ENCODE data around the gene USP19.
A peak's percentile ranks its signal among the peaks of the same experiment; 100 is the strongest.

The USP19 gene

DNA sequence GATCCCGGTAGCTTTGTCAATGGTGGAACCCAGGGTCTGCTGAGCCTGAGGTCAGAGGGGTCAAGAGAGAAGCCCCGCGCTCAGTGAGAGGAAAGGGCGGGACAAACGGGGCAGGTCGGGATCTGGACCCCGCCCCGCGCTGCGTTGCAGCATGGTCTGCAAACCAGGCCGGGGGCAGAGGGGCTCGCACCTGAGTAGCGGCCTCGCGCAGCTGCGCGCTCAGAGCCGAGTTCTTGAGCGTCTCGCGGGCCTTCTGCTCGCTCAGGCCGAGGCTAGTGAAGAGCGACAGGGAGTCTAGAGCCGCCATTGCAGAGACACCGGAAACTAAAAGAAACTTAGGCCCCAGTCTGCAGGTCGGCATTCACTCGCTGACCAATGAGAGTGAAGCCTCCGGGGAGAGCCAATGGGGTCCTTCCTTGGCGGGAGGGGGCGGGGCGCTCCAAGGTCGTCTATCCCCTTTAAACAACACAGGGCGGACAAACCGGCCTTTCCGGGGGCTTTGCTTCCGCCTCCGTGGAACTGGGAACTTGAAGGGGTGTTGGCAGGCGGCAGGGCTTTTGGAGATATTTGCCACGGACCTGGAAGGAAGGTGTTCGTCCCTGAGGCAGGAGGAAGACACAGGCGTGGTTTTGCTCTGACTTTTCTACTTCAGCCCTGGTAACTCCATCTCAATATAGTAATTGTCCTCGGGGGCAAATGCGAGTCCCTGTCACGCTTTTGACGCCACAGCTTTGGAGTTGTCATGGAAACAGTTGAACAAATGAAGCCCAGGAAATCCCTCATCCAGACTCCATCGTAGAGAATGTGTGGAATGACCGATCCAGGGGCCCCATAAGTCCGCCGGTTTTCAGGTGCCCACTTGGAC is 16.0 kb downstream of the USP19 start, which contains the start of gene QARS1:
QARS1 (minus strand) TSS at position 331 of the 865 bp plus-strand sequence; CDS start at position 307, 24 bp downstream.
- DNase-seq (ENCODE audit: low read depth), result peak; percentile 71

DNA sequence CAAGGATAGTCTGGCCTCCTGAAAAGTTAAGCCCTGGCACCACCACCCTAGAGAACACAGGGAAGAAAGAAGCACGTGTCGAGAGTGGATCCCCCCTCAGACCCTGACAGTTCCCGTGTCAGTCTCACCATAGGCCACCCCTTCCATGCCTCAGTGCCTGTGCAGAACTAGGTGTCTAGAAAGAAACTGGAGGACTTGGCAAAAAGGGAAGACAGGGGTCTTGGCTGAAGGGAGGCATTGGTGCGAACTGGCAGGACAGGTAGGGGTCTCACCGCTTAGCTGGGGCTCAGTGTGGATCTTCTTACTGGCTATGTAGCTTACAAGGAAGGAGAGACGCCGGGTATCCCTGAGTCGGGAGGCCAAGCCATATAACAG is 16.6 kb downstream of the USP19 start:
- no peak for DNase-seq (ENCODE audit: low read depth)

DNA sequence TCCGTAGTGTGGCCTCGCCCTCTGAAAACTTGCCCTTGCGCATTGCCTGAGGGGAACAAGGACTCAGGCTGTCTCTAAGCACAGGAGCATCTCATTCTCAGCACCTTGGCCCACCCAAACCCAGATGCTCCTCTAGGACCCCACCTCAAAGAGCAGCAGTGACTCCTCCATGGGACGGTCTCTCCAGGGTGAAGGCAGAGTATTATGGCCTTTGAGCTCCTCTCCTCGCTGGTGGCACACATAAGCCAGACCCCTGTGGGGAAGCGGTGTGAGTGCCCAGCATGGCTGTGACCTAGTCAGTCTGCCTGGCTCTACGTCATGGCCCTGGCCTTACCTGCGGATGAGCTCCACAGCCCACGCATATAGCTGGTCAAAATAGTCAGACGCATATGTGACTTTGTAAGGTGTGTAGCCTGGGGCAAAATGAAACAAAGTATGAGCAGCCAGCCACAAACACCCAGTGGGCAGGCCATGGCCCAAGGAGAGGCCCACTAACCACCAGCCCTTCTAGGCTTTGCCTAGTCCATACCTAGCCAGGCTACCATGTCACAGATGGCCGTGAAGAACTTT is 20.5 kb downstream of the USP19 start:
- no peak for DNase-seq (ENCODE audit: low read depth)

DNA sequence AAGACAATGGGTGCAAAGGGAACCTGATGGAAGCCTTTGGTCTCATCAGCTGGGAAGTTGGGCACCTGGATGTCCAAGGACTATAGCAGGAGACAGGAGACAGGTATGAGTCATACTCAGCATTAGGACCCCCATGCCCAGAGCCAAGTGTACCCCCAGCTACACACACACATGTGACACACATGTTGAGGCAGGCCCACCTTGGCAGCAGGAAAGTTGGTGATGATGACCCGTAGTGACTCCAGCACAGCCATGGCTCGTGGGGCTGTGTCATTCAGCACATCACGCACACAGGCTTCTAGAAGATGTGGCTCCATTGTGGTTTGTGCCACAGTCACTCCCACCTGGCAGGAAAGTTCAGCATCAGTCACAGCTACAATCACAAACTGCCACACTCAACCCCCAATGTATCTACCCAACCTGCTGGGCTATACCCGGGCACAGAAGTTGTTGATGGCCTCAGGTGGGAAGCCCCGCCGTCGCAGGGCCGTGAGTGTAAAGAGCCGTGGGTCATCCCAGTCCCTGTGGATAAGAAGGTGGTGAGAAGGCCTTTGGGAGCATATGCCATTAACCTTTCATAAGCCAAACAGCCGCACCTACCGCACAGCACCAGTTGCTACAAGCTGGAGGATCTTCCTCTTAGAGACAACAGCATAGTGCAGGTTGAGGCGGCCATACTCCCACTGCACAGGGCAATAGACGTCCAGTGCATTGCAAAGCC is 21.6 kb downstream of the USP19 start:
- DNase-seq (ENCODE audit: low read depth), result no peak

DNA sequence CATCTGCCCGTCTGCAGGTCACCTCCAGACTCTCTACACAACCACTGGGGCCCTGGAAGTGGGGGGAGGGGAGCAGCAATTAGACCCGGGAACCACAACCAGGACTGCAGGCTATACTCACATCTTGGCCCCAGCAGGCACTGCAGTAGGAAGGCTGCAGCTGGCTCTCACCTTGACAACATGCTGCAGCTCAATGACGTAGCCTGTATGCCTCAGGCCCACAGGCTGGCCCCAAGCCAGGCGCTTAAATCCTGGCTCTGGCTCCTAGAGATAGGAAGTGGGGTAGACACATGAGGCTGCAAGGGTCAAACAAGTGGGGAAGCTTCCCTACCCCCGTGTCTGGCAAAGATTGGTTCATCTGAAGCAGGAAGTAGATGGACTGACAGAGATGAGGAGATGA is 22.2 kb downstream of the USP19 start:
- no peak for DNase-seq (ENCODE audit: low read depth)

DNA sequence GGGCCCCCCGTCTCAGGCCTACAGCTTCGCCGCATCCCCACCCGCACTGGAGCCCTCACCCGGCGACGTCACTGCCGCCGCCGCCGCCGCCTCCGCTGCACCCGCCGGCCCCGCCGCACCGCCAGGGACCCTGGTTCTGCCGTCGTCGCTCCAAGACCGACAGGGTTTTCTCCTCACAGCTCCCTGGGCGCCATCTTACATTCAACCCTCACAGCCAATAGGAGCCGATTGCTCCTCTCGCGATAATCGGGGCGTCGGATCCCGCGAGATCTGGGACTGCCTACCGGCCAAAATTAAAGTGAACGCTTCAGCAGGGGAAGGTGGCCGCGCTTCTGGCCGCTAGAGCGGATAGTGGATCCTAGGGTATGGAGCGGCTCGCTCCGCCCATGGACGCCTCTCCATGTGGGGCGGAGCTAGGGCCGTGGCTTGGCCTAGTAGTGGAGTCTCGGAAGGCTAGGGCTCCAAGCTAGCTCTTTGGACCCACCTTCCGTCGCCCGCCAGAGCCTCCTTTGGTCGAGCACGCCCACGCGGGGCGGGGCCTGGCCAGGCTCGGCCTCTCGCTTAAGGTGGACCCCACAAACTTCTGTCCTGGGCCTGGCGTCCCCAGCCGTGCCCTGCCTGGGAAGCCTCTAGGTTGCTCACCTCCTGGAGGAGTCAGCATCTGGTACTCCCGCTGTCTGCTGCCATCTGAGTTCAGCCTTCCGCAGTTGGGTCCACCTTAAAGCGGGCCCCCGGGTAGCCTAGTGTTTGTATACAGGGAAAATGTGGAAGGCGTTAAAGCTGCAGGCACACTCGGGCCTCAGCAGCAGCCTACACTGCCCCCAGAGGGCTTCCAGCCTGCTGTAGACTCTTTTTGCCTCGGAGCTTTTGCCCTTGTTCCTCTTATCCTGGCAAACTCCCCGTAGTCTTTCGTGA is 26.5 kb downstream of the USP19 start, which contains the start of gene QRICH1:
QRICH1 (minus strand) TSS at position 219 of the 915 bp plus-strand sequence. CDS start 17,054 bp downstream, outside the sequence.
- DNase-seq (ENCODE audit: low read depth), result peak; percentile 90

DNA sequence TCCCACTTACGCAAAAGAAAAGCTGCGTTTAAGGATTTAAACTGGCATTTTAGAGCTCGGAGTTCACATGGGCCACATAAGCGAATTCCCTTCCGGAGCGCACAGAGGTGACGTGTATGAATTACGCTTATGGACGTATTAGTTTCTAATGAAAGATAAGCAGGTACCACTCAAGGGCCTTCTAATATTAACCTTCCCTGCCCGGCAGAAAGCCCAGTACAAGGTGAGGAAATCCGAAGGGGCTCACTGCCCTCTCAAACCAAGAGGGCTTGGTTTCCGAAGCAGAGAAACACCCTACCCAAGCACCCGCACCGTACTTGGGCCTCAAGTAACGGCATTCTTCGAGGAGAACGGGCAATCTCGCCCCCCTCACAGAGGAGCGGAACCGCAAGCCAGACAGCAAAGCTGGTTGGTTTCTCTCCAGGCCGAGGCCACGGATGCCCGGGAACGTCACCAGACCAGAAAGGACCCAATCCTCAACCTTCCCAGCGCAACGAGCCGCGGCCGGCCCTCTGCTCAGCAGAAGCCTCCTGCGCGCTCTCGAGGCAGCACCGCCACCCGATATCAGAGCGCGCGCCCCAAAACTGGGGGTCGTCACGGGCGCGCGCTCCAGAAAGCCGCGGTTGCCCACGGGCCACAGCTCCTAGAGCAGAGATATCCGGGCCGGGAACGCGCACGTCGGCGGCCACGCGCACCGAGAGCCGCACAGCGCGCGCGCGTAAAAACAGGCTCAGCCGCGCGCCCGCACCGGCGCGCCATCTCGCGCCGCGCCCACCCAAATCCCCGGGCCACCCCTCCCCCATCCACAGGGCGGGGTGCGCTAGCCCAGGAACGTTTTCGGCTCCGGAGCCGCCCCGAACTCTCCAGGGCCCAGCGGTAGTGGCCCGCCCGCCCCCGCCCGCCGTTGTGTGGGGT is 27.4 kb downstream of the USP19 start:
- DNase-seq (ENCODE audit: low read depth), result peak; percentile 74

DNA sequence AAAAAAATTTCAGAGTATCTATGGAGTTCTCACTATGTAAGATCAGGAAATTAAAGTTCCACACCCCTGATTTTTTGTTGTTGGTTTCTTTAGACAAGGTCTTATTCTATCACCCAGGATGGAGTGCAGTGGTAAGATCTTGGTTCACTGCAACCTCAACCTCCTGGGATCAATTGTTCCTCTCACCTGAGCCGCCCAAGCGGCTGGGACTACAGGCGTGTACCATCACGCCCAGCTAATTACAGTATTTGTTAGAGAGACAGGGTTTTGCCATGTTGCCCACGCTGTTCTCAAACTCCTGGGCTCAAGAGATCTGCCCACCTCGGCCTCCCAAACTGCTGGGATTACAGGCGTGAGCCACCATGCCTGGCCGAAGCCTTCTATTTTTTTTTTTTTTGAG is 39.2 kb downstream of the USP19 start:
- no peak for DNase-seq (ENCODE audit: low read depth)

DNA sequence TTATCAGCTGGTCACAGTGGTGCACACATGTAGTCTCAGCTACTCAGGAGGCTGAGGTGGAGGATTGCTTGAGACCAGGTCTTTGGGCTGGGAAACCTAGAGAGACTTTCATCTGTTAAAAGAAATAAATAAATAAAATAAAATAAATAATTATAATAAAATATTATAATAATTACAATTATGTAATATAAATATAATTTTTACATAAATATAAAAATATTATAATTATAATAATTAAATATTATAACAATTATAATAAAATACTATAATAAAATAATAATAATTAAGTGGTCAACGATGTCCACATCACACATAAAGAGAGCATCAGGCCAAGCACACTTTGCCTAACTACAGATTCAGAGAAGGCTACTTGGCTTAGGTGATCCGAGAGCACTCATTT is 41.4 kb downstream of the USP19 start:
- no peak for DNase-seq (ENCODE audit: low read depth)

DNA sequence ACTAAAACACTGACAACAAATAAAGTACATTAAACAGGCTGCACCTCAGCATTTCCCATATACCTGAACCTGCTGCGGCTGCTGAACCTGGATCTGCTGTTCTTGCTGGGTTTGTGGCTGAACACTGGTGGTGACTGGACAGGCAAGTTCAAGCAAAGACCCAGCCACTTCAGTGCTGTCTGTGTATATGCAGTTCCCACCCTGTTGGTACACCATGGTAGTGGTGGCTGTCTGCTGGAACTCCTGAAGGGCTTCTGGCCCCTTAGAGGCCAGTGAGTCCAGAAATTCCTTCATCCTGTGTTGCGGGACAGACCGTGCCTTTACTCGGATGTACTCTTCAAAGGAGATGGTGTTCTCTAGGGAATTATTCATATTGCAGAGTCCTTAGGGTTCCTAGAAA is 44.0 kb downstream of the USP19 start:
- DNase-seq (ENCODE audit: low read depth), result no peak

DNA sequence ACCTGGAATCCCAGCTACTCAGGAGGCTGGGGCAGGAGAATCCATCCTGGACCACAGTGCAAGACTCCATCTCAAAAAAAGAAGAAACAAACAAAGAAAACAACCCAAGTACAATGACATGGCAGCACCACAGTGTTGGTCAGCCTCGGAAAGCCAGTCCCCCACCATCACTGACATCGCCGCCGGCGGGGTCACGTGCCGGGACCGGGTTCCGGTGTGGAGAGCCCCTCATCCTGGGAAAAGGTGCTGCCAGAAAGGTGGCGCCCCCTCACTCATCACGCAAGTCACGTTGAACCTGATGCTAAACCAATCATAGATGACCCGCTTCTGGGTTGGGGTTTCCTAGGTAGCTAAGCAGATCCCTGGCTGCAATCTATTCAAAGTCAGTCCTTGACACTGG is 44.5 kb downstream of the USP19 start:
- no peak for DNase-seq (ENCODE audit: low read depth)
